Stimulated activated effector memory CD8-positive, alpha-beta T cell treated with anti-CD3 and anti-CD28 coated beads, Interleukin-12 subunit alpha, Interleukin-12 subunit beta, amount 100 ng/mL, for 72 hours (primary cell): Measurements from ENCODE around the gene MPZL3.

ENCODE experiments used
- ATAC-seq: fragments of 150-1000 bp; cut with Tn5 transposase; 2 replicates; pipeline ENCODE4 v1.10.0; 2021
- DNase-seq, 2 donors: peaks; one replicate each; pipeline ENCODE4 v3.0.0; 2021 to 2022; ENCODE audit warnings: low spot score in 2 of 2
- H3K27ac Mint-ChIP-seq: one replicate; pipeline ENCODE4 v1.8.0; 2022; ENCODE audit warnings: mild to moderate bottlenecking, mixed read lengths
- H3K36me3 Mint-ChIP-seq: one replicate; pipeline ENCODE4 v1.8.0; 2022; ENCODE audit warnings: mild to moderate bottlenecking, mixed read lengths
- H3K4me1 Mint-ChIP-seq: one replicate; pipeline ENCODE4 v1.8.0; 2022; ENCODE audit warnings: mixed read lengths
- H3K4me3 Mint-ChIP-seq: one replicate; pipeline ENCODE4 v1.8.0; 2022; ENCODE audit warnings: mild to moderate bottlenecking, mixed read lengths
- H3K9me3 Mint-ChIP-seq: one replicate; pipeline ENCODE4 v1.8.0; 2022; ENCODE audit warnings: mixed read lengths

The MPZL3 gene, protein sequence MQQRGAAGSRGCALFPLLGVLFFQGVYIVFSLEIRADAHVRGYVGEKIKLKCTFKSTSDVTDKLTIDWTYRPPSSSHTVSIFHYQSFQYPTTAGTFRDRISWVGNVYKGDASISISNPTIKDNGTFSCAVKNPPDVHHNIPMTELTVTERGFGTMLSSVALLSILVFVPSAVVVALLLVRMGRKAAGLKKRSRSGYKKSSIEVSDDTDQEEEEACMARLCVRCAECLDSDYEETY

DNA sequence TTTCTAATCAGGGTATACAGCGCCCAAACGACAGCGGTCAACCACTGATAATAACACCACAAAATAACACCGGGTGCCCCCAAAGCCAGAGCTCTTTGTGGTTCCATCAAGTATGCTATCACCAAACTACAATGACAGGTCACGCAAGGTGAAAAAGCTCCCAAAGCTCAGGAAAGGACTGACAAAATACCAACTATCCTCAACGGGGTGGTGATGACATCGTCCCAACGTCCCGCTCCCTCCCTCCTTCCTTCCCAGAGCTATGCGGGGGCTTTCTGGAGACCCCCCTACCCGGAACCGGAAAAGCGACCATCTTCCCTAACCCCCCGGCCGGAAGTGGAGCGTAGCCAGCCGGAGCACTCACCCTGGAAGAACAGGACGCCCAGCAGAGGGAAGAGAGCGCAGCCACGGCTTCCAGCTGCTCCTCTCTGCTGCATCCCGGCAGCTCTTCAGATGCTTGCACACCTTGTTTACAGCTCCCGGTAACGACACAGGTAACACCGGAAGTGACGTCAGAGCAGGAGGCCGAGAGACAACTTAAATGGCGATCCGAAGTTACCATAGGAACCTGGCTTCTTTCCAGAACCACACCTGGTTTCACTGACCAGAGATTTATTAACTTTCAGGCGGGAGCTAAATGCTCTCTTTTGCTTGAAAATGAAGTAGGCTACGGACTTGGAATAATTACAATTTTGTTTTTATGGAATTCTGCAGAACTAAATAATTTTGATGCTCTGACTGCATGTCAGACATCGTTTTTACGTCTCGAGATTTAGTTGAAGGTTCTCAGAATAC lies at the start of gene MPZL3:
MPZL3 (minus strand) TSS at position 508 of the 795 bp plus-strand sequence; CDS start at position 437, 71 bp downstream.
- H3K4me3 Mint-ChIP-seq: peak within 1 kb of the TSS; percentile 94
- ATAC-seq (peak; percentile 78), DNase-seq (peak; percentile 66 to 92)
- H3K36me3 Mint-ChIP-seq: peaks cover 25% of the 10 kb centered on the region
- H3K27ac Mint-ChIP-seq: peak within 1 kb of the TSS; percentile 91
- peaks cover 22% of the 10 kb centered on the region for H3K4me1 Mint-ChIP-seq
- H3K9me3 Mint-ChIP-seq: no peaks in the 10 kb centered on the region

DNA sequence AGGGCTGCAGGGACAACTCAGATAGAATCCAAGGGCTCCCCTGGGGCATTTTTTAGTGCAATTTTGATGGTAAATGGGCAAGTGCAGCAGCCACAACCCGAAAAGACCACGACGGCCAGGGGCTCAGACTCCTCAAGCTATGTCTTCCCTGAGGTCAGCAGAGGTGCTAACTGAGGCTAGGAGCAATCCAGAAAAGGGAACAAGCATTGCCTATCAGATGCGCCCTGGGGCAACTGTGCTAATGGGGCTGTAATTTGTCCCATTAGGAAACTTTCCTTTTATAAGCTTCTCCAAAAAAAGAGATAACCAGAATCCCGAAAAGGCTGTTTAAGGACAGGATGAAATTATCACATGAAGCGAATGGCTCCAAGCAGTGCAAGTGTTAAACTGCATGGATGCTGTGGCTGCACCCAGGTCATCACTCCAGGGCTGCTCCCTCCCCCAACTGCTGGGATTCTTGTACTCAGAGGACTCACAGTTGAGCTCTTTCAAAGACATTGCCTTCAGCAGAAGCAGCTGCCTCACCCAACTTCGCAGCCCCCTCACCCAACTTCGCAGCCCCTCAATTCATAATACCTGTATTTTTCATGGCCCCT lies 49.5 kb upstream of the MPZL3 start:
- Mint-ChIP-seq H3K4me1 (peaks cover 29% of the 10 kb centered on the region), H3K27ac (peak overlapping the region; percentile 99)

DNA sequence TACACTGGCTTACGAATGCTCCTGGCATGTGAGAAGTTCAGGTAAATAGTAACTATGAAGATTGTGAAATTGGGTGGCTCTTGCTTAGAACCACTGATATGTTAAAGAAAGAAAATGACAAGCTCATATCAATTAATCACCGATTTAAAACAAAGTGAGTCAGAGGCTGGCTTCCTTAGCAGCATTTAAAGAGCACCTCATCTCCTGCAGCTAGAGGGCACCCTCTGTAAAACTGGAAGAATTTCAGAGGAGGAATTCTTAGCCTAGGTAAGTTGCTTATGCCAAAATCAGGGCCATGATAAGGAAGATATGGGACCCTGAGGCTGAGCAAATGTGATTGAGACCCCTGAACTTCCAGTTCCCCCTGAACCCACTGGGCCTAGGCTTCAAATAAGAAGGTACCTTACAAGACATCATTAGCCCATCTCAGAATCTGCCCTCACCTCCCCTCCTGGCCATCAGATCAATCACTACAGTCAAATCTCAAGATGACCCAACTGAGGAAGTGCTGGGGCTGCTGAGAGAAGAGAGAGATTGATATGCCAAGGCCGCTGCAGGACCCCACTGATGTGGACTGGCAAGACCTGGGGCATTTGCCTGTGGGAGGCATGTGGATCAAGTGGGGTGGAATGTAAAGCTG lies 43.8 kb upstream of the MPZL3 start:
- ATAC-seq: peak; percentile 83
- H3K36me3 Mint-ChIP-seq: no peaks in the 10 kb centered on the region
- H3K4me1 Mint-ChIP-seq: peaks cover 16% of the 10 kb centered on the region
- peak overlapping the region; percentile 64 for H3K27ac Mint-ChIP-seq
- no peaks in the 10 kb centered on the region for H3K9me3 Mint-ChIP-seq
- no peak overlapping the region for H3K4me3 Mint-ChIP-seq
- DNase-seq: no peak

More for the DNA sequence above, 49.5 kb upstream of the MPZL3 start:
- ATAC-seq (no peak), DNase-seq (no peak)
- H3K9me3 Mint-ChIP-seq: no peaks in the 10 kb centered on the region
- no peak overlapping the region for H3K4me3 Mint-ChIP-seq
- peaks cover 28% of the 10 kb centered on the region for H3K36me3 Mint-ChIP-seq

DNA sequence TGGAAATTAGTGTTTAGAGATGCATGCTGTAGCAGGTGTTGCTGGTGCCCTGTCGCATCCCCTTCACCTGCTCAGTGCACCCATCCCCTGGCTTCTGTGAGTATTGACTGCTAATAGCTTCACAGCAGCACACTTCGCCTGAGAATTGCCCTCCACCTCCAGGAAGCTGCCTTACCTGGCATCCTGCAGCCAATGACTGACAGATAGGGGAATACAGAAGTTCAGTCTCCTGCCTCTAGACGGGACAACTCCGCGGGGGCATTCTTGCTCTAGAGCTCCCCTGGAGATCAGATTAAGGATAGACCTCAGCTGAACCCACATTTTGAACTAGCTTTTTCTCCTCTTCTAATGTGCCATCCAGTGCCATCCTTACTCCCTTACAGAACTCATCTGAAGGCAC lies 43.0 kb upstream of the MPZL3 start:
- Mint-ChIP-seq H3K4me3 (no peak overlapping the region), H3K27ac (peak overlapping the region; percentile 64), H3K36me3 (no peaks in the 10 kb centered on the region), H3K9me3 (no peaks in the 10 kb centered on the region), H3K4me1 (peaks cover 20% of the 10 kb centered on the region)
- ATAC-seq (no peak), DNase-seq (no peak)

DNA sequence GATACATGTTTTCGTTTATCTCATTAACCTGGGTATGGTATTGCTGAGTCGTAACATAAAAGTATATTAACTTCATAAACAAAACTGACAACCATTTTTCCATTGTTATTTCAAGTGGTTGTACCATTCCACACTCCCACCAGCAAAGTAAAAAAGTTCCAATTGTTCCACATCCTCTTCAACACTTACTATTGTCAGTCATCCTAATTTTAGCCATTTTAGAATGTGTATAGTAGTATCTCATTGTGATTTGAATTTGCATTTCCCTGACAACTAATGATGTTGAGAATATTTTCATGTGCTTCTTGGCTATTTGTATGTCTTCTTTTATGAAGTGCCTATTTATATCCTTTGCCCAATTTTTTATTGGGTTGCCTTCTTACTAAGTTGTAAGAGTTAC lies 41.9 kb upstream of the MPZL3 start:
- no peaks in the 10 kb centered on the region for H3K36me3 Mint-ChIP-seq
- ATAC-seq: no peak
- DNase-seq: no peak
- H3K4me3 Mint-ChIP-seq: no peak overlapping the region
- peaks cover 20% of the 10 kb centered on the region for H3K4me1 Mint-ChIP-seq
- no peaks in the 10 kb centered on the region for H3K9me3 Mint-ChIP-seq
- no peak overlapping the region for H3K27ac Mint-ChIP-seq

DNA sequence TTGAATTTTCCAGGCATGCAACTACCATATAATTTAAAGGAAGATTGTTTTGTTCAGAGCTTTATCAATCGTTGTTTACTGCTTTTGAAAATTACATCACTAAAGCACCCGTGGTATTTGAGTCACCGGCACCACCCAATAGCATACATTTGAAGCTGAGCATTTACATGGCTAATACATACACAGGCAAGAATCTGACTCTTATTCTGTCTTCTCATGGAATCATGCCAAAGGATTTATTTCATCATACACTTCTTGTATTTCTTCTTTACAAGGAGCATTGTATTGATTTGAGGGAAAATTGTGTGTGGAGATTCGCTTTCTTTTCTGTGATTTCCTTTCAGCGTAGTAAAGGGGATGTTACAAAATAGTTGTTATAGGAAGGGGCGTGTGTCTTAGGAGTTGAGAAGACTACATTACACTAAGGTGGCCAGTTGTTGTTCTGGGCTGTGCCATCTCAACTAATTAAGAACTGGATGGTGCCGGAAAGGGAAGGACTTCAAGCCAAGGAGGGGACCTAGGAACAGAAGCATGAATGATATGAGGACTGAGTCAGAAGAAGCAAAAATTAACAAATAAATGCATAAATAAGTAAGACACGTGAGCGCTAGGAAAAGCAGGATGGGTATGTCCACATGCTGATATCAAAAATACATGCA lies 39.4 kb upstream of the MPZL3 start:
- peaks cover 20% of the 10 kb centered on the region for H3K4me1 Mint-ChIP-seq
- no peaks in the 10 kb centered on the region for H3K9me3 Mint-ChIP-seq
- H3K36me3 Mint-ChIP-seq: no peaks in the 10 kb centered on the region
- ATAC-seq (no peak), DNase-seq (no peak)
- H3K4me3 Mint-ChIP-seq: no peak overlapping the region
- no peak overlapping the region for H3K27ac Mint-ChIP-seq

DNA sequence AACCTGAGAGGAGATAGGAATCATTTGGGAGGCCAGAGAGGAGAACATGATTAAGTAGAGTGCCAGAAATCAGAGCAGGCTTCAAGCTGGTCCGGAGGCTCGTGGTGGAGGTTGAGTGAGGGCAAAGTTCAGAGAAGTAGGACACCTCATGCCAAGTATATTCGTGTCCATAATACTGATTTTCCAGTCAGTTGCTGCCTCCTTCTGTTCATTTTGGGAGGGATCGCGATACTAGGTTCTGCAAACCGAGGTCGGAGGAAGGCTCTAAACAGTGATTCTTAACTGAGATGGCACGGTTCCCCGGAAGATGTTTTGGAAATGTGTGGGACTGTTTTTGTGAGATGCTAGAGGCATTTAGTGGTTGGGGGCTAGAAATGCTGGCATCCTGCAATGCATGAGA lies 38.8 kb upstream of the MPZL3 start:
- Mint-ChIP-seq H3K4me3 (no peak overlapping the region), H3K9me3 (no peaks in the 10 kb centered on the region), H3K36me3 (no peaks in the 10 kb centered on the region), H3K27ac (no peak overlapping the region), H3K4me1 (peaks cover 15% of the 10 kb centered on the region)
- no peak for DNase-seq
- peak; percentile 89 for ATAC-seq

DNA sequence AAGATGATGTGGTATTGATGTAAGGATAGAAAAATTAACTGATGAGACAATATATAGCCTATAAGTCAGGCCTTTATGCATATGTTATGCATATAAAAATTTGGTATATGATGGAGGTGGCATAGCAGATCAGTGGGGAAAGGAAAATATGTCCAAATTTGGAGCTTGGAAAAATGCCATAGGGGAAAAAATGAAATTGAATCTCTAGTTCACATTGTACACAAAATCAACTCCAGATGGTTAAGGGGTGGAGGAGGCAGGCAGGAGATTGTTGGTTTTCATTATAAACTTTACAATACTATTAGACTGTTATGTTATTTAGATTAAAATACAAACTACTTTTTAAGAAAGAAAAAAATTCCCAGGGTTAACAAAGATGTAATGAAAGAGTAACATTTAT lies 37.2 kb upstream of the MPZL3 start:
- no peaks in the 10 kb centered on the region for H3K36me3 Mint-ChIP-seq

DNA sequence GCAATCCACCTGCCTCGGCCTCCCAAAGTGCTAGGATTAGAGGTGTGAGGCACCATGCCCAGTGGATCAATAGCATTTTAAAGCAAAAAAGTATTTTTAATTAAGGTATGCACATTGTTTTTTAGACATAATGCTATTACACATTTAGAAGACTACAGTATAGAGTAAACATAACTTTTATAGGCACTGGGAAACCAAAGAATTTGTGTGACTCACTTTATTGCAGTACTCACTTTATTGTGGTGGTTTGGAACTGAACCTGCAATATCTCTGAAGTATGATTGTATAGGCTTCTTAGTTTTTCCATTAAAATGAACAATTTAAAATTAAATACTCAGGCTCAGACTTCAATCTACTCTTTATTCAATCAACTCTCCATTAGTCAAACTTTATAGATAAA lies 34.8 kb upstream of the MPZL3 start:
- peaks cover 24% of the 10 kb centered on the region for H3K4me1 Mint-ChIP-seq
- H3K4me3 Mint-ChIP-seq: no peak overlapping the region
- H3K36me3 Mint-ChIP-seq: no peaks in the 10 kb centered on the region
- ATAC-seq (peak; percentile 74), DNase-seq (no peak)
- no peaks in the 10 kb centered on the region for H3K9me3 Mint-ChIP-seq
- no peak overlapping the region for H3K27ac Mint-ChIP-seq

More for the DNA sequence above, 37.2 kb upstream of the MPZL3 start:
- Mint-ChIP-seq H3K4me3 (no peak overlapping the region), H3K27ac (no peak overlapping the region), H3K9me3 (no peaks in the 10 kb centered on the region), H3K4me1 (peaks cover 8% of the 10 kb centered on the region)
- DNase-seq (no peak), ATAC-seq (no peak)

DNA sequence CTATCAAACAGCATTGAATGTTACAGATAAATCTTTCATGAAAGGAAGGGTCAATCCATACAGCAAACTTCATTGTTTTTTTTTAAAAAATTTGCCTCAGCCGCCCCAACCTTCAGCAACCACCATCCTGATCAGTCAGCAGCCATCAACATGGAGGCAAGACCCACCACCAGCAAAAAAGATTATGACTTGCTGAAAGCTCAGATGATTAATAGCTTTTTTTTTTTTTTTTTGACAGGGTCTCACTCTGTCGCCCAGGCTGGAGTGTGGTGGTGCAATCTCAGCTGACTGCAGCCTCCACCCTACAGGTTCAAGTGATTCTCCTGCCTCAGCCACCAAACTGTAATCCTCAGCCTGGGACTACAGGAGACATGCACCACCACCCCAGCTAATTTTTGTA lies 34.4 kb upstream of the MPZL3 start:
- ATAC-seq (no peak), DNase-seq (no peak)
- Mint-ChIP-seq H3K9me3 (no peaks in the 10 kb centered on the region), H3K27ac (no peak overlapping the region), H3K4me3 (no peak overlapping the region), H3K4me1 (peaks cover 29% of the 10 kb centered on the region), H3K36me3 (no peaks in the 10 kb centered on the region)

DNA sequence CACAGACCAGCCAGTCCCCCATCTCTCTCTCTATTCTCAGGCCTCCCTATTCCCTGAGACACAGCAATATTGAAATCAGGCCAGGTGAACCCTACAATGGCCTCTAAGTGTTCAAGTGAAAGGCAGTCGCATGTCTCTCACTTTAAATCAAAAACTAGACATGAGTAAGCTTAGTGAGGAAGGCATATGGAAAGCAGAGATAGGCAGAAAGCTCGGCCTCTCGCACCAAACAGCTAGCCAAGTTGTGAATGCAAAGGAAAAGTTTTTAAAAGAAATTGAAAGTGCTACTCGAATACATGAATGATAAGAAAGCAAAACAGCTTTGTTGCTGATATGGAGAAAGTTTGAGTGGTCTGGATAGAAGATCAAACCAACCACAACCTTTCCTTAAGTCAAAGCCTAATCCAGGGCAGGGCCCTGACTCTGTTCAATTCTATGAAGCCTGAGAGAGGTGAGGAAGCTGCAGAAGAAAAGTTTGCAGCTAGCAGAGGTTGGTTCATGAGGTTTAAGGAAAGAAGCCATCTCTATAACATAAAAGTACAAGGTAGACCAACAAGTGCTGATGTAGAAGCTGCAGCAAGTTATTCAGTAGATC lies 31.7 kb upstream of the MPZL3 start:
- peaks cover 27% of the 10 kb centered on the region for H3K4me1 Mint-ChIP-seq
- ATAC-seq (no peak), DNase-seq (no peak)
- no peak overlapping the region for H3K4me3 Mint-ChIP-seq
- no peak overlapping the region for H3K27ac Mint-ChIP-seq
- H3K9me3 Mint-ChIP-seq: no peaks in the 10 kb centered on the region
- no peaks in the 10 kb centered on the region for H3K36me3 Mint-ChIP-seq

DNA sequence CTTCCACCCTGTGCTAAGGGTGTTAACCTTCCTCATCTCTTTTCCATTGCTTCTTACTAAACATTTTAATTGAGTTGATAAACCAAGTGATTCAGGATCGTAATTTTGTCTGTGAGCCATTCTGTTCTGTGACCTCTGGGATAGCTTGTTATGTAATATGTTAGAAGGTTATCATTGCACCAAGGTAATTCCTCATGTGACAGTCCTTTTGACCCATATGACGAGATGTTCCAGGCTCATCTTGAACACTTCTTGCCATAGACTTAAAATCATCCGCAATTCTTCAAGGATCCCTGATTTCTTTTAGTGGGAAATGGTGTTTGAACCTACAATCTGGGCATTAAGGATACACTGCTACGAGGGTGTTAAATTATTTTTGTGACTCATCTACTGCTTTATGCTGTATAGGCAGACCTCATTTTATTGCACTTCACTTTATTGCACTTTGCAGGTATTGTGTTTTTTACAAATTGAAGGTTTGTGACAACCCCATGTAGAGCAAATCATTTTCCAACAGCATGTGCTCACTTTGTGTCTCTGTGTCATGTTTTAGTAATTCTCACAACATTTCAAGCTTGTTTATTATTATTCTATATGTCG lies 31.0 kb upstream of the MPZL3 start:
- no peak for DNase-seq
- no peak overlapping the region for H3K4me3 Mint-ChIP-seq
- peaks cover 27% of the 10 kb centered on the region for H3K4me1 Mint-ChIP-seq
- no peak overlapping the region for H3K27ac Mint-ChIP-seq
- no peak for ATAC-seq
- H3K36me3 Mint-ChIP-seq: no peaks in the 10 kb centered on the region
- no peaks in the 10 kb centered on the region for H3K9me3 Mint-ChIP-seq

DNA sequence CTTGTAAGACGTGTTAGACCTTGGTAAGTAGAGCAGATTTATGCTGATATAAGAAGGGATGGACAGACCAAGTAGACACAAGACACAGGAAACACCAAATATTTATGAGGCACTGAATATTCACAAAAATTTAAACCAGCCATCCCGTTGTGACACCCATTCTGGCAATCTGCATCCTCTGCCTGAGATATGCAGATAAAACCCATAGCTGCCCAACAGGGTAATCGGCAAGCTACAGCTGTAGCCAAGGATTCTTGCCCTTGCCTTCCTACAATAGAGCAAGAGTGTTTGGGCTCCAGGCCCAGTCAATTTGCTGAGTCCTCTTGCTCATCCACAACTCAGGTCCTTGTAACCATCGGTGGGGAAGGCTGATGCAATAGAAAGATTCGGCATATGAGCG lies 30.4 kb upstream of the MPZL3 start:
- DNase-seq (no peak), ATAC-seq (no peak)
- H3K4me1 Mint-ChIP-seq: peaks cover 27% of the 10 kb centered on the region
- H3K4me3 Mint-ChIP-seq: no peak overlapping the region
- H3K36me3 Mint-ChIP-seq: no peaks in the 10 kb centered on the region
- no peaks in the 10 kb centered on the region for H3K9me3 Mint-ChIP-seq
- no peak overlapping the region for H3K27ac Mint-ChIP-seq

DNA sequence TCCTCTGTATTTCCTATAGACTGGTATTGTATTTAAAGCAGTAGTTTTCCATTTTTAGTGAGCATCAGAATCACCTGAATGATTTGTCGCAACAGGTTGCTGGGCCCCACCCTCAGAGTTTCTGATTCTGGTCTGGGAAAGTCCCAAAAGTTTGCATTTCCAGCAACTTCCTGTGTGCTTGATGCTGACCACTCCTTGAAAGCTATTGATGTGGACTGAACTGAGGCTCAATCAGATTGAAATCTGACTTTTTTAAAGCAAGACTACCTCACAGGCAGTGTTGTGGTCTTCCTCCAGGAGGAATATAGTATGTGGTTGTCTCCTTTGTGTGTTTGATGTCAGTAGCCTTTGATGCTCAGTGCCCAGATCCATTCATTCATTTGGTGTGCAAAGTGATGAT lies 29.1 kb upstream of the MPZL3 start:
- H3K4me1 Mint-ChIP-seq: peaks cover 39% of the 10 kb centered on the region
- H3K27ac Mint-ChIP-seq: peak overlapping the region; percentile 63
- H3K9me3 Mint-ChIP-seq: no peaks in the 10 kb centered on the region
- H3K4me3 Mint-ChIP-seq: no peak overlapping the region
- ATAC-seq: peak; percentile 37
- no peak for DNase-seq
- no peaks in the 10 kb centered on the region for H3K36me3 Mint-ChIP-seq
